GOT3 (cell line): ENCODE measurements around the gene UNCX.

Experiments
- DNase-seq: peaks from one replicate; lab custom pipeline; 2025; ENCODE audit warnings: mixed read lengths; lab: John Stamatoyannopoulos, UW

The UNCX gene

DNA sequence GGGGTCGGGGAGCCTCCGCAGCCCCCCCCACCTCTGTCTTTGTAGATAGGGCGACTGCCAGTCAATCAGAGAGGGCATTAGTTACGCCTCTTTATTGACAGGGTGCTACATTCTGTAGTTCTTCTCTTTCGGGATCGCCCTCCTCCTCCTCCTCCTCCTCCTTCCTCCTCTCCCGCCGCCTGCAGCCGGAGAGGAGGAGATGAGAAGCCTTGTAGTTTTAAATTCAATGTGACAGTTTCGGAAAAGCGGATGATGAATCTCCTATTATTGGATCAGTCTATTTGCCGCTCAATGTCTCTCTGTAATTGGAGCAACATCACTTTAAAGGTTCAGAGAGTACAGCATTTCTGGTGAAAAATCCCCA, 587 bp upstream of the UNCX start:
- no peak for DNase-seq

DNA sequence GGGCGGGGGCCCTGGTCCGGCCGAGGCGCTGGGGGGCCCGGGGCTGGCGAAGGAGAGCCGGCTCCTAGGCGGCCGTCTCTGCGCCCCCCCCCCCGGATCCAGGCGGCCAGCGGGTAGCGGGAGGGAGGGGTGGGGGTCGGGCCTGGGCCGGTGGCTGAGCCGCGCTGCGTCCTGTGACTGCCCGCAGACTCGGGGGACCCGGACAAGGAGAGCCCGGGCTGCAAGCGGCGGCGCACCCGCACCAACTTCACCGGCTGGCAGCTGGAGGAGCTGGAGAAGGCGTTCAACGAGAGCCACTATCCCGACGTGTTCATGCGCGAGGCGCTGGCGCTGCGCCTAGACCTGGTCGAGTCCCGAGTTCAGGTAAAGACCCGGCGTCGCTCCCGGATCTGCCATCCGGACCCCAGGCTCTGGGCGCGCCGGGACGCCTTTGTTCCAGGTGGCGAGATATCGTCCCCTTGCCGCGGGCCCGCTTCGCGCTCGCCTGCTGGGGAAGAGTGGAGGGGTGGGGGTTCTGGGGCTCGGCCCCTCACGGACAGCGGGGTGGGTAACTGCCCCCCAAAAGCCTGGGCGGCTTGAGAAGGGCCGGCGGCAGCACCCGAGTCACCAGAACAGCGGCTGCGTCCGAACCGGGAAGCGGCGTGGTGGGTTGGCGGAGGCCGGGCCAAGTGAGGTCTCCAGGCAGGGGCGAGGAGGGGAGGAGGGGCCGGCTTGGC, 819 bp downstream of the UNCX start:
- DNase-seq, result no peak

DNA sequence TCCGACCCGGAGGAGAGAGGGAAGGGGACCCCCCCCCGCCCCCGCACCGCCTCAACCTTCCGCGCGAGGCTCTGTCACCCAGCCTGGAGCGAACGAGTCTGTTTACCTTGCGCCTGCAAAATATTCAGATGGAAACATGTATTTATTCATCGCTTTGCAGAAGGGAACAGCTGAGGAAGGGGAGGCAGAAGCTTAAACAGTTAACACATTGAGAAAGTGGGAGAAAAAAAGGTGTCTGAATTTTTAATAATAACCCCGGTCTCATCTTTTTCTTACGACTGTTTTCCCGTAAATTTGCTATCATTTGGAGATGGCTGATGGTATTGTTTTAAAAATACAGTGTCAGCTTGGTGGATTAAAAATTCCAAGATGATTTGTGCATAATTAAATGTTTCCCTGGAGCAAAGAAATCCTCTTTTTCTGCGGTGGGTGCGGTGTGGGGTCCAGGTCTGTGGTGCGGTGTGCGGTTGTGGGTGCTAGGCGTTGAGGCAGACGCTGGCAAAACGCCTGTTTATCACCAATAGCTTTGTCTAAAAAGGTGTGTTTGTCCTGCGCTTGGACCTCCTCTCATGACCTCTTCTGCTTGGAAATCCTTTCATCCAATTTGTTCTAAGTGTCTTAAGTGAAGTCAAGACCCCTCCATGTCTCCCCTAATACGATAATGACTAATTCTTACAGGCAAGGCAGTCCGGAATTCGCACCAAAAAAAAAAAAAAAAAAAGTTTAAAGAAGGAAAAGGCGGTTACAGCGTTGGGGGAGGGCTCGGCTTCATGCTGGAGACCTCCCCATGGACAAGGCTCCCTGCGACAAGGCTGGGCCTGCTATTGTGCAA, 1.6 kb downstream of the UNCX start:
- no peak for DNase-seq

DNA sequence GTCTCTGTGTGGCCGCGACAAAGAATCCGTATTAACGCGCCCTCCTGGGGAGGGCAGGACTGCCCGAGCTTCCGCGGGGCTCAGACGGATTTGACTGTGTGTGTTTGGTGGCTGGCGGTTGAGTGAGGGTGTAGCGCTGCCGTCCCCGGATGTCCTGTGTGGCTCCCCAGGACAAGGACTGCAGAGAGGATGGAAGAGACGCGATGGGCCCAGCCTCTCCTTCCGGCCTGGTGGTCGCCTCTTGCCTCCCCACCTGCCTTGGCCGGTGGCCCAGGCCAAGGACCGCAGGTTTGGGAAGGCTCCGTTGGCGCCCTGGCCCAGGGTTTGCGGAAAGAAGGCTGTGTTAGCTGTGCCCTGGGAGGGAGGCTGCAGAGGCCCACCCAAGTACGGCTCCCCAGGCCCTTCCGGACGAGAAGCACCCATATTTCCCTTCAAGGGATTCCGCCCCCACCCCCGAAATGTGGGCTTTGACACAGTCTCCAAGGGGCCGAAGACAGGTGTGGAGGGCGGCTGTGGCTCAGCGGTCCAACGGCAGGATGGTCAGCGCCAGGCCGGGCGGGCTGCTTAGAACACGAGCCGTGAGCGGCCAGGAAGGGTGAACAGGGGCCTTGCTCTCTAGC, 2.3 kb downstream of the UNCX start:
- DNase-seq, result no peak

DNA sequence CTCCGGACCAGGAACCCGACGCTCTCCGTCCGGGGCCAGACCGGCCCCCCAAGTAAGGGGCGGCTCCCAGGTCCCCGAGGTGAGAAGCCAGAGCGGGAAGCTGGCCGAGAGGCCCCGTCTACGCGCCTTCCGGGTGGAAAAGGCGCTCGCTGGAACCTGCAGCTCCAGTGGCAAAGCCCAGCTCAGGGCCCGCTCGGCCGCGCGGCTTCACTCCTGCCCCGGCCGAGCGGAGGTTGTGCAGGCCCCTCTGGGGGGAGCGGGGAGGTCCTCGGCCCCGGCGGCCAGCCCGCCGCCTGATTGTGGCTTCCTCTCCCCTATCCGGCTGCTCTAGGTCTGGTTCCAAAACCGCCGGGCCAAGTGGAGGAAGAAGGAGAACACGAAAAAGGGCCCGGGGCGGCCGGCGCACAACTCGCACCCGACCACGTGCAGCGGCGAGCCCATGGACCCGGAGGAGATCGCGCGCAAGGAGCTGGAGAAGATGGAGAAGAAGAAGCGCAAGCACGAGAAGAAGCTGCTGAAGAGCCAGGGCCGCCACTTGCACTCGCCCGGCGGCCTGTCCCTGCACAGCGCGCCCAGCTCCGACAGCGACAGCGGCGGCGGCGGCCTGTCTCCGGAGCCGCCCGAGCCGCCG, 2.9 kb downstream of the UNCX start:
- DNase-seq, result no peak

DNA sequence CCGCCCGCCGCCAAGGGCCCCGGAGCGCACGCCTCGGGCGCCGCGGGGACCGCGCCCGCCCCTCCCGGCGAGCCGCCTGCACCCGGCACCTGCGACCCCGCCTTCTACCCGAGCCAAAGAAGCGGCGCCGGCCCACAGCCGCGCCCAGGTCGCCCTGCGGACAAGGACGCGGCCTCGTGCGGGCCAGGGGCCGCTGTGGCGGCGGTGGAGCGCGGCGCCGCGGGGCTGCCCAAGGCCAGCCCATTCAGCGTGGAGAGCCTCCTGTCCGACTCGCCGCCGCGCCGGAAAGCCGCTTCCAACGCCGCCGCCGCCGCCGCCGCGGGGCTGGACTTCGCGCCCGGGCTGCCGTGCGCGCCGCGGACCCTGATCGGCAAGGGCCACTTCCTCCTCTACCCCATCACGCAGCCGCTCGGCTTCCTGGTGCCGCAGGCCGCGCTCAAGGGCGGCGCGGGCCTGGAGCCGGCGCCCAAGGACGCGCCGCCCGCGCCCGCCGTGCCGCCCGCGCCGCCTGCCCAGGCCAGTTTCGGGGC, 3.5 kb downstream of the UNCX start:
- no peak for DNase-seq

DNA sequence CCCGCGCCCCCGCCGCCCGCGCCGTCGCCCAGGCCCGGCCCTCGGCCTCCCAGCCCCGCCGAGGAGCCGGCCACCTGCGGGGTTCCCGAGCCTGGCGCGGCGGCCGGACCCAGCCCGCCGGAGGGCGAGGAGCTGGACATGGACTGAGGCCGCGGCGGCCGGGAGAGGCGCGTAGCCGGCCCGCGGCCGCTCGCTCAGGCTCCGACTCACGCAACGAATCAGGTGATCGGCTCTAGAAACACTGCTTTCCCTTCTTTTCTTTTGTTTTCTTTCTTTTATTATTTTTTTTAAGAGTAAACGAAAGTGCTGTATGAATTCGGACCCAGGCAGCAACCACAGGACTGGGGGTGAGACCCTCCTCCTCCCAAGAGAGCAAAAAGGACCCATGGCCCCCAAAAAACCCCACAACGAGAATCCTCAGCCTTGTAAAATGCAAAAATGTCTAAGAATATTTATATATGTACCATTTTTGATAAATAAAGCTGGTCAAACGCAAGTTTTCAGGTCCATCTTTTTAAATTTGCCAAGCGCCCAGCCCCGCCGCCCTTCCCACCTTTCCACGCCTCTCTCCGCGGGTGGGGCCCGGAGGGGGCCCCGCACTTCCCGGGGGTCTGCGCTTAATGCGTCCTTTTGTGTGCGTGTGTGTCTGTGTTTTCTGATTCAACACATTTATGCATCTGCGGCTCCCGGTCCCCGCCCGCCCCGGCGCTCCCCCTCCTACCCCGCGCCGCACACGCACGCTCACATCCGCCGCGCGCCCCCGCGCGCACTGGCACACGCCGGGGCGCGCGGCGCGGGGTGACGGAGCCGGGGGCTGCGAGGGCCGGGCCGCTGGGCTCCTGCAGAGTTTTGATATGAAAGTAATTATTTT, 4.4 kb downstream of the UNCX start:
- no peak for DNase-seq

DNA sequence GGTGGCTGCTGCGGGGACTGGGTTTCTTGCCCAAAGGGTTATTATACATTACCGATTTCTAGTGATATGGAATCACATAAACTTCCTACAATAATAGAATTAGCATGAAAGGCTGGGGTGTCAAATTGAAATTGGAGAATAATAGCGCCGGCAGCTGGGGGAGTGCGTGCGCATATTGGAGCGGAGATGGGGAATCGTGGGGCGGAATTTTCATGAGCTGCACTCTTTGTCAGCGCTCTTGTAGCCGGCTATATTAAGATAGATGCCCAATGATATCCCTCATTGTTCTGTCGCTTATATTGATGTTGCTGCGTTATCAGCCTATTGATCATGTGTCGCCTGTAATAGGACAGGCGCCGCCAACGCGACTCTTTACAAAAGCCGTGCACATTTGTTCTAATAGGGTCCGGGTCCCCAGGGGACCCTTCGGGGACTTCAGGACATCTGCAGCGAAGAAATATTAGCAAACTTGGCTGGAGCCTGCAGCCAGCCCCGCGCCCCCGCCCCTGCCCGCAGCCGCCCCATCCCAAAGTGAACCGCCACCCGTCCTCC, 5.1 kb downstream of the UNCX start:
- DNase-seq, result no peak

DNA sequence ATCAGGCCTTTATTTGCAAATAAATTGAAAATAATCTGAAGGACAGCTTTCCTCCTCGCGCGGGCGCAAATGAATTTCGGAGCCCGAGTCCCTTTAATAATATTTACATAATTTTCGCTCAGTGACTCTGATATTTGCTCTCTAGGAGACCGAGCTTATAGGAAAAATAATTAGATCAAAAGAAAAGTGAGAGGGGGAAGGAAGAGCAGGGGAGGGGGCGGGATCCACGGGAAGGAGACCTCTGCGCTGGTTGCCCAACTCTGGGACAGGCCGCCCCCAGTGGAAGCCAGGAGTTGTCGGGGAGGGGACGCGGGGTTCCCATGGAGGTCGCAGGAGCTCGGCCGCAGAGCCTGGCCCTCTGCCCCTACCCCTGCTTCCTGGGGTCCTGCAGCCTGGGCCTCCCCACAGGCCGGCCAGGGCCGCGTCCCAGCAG, 5.8 kb downstream of the UNCX start:
- DNase-seq, result no peak

DNA sequence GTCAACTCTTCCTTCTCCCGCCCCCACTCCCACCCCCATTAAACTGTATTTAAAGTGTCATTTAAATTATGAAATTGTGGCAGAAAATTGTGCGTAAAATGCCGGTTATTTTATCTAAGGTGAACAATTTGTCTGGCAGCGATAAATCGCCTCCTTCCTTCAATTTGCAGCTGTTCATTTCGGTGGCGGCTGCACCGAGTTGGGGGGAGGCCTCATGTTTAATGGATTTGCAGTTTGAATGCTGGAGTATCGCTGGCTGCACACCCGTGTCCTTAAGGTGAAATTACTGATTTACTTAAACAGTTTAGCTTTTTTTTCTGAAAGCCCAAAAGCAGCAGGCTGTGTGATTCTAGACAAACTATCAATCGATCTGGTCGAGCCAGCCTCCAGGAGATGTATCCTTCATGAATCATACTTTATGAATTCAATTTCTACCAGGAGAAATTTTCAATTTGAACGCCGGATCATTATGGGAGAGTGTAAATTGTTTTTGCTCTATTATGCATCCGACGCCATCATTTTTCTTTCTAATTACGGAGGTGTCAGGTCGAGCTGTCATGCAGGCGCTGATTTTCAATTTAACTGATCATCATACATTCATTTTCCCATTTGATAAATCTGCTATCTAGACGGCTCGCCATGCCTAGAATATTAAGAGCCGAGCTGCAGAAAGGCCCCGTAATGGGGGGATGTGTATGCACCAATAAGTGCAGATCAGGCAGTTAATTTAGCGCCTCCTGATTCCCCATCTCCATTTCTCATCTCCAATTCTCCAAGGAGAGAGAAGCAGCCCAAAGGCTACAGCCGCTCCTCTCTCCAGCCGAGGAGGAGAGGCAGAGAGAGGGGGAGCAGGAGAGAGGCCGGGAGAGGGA, 6.5 kb downstream of the UNCX start:
- no peak for DNase-seq

DNA sequence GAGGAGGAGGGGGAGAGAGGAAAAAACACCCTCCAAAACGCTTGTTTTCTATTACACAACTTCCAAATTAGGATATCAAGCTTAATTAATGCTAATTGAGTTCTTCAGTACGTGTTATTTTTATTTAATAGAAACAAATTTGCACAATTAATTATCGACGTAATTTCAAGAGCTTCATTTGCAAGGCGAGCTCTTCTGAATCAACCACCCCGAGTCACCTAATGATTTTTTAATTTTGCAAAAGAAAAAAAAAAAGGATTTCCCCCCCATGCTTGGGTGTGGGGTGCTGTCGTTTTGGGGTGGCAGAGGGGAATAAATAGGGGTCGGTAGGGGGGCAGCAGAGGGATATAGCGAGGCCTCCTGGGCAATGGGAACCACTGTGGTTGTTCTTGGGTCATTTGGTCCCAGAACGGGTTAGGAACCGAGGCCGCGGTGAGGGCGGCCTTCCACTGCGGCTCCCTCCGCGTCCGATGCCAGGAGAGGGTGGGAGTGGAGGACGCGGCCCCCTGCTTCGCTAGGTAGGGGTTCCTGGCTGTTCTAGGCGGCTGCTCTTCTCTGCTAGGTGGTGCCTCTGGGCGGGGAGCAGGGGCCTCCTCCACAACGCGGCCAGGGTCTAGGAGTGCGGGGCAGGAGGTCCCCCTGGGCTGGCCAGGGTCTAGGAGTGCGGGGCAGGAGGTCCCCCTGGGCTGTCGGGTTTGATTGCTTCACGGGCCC, 7.3 kb downstream of the UNCX start:
- DNase-seq, result no peak

DNA sequence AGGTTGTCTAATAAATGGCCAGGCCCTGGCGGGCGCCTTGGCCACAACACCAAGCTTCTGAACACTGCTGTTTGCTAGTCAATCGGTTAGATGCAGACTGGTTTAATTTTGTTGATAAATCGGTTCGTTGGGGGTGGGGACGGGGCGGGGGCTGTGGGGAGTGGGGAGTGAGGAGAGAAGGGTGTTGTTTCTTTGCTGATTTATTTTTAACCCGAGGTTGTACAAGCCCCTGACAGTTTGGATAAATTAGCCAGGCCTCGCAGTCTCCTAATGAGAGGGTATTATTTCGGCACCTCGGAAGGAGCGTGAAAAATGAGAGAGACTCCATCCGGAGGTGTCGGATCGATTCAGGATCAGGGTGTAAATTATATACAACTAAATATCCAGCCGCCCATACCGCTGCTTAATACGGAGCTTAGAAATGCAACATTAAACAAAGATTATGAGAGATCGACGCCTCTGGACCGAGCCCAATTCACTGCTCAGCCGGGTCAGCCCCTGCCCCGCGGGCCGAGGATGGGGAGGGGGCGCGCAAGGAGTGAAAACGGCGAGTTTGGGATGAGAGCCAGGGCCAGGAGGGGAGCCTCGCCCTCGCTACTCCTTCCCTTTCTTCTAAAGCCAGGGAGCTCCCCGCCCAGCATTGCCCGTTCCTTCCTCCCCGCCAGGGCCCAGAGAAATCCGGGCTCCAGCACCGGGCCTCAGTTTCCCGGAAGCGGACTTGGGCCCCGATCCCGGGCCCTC, 8.0 kb downstream of the UNCX start:
- DNase-seq, result no peak

DNA sequence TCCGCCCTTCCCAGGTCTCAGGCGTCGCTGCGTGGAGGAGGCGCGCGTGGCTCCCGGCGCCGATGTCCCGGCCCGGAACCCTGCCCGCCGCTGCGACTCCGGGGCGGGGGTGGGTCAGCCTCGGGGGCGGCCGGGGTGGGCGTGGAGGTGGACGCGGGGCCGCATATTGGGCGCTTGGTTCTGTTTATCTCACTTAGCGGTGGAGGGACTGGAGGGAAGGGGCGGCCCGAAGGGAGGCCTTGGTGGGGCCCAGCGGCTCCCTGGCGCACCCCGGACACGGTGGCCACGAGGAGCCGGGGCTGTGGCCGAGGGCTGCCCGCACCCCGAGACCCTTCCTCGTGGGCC, 8.6 kb downstream of the UNCX start:
- DNase-seq, result no peak

DNA sequence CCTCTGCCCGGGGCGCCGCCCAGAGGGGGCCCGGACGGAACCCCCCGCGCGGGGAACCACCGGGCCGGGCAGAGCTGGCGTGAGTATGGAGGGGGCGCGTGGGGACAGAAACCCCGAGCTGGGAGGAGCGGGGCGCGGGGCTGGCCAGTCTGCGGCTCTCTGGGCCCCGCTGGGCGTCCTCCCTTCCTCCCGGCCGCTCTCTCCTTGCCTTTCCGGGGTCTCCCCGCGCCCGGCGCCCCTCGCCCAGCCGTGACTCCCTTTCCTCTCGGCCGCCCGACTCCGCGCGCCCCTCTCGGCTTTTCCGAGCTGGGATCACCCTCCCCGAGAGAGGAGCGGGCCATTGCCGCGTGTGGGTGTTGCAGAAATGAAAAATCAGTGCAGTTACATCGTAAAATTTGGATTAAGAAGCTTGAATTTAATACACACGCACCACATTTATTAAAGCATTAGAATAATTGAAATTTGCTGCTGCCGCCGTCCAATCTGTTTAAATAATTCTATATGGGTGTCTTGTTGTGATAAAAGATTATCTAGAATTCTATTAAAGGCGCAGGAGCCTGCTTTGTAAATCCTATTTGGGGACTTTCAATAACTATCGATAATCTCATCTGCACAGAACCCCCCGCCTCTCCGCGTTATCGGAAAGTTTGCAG, 9.1 kb downstream of the UNCX start:
- no peak for DNase-seq

DNA sequence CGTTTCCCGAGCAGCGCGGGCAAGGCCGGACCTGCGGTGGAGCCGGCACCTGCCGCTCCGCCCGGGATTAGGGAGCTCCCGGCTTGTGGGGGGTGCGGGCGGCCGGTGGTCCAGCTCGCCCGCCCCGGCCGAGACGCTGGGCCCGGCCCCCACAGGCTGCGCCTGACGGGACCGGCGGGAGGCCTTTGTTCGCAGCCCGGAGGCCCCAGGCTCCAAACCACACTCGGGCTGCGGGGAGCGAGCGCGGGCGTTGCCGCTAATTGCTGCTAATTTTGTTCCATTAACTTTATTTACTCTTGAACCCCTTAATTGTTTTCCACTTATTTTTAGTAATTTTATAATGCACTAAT, 9.6 kb downstream of the UNCX start:
- no peak for DNase-seq

DNA sequence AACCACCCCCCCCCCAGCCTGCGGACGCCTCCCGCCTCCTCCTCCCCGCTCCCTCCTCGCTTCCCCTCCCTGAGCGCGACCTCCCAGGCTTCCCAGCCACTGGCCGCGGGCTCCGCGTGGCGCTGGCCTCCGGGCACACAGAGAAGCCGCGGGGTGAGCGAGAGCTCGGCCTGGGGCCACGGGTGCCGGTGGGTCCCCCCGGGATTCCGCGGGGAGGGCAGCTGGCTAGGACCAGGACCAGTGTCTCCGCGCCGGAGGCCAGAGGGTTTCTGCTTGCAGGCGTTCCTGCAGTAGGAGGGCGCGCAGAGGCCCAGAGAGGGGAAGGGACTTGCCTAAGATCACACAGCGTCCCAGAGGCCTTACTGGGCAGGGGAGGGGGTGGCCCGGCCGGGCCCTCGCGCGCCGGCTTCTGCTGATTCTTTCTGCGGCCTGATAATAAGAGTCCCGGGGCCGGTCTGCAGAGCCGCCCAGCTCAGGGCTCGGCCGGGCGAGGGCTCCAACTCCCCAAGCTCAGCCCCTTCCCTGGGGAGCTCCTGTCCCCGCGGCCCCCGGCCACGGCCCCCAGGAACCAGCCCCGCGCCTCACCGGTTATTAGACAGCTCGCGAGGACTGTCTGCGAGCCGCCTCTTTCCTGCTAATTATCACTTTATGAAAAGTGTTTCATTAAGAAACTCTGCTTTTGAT, 10.1 kb downstream of the UNCX start:
- DNase-seq, result no peak

DNA sequence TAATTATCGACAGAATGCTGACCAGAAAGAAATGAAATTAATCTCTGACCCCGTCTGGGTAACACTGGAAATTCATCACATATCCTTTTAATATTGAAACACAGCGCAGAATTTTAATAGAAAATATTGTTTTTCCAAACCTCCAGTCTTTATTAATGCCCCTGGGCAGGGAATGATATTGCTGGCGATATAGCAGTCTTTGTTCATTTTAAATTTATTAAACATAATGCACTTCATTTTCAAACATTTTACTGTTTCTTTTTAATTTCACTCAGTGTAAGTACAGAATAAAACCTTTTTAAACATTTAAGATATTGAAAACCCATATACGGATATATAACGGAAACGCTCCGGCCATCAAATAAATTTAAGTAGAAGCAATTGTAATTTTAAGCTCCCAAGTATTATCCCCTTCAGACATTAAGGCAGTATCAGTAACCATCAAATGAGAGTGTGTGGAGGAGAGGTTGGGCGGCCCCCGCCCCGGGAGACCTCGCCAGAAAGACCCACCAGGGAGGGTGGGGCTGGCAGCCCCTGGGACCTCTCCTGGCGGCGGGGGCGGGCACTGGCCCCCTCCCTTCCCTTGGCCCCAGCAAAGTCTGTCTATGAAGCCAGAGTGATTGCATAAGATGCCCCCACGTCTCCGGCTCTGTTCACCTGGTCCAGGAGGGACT, 10.8 kb downstream of the UNCX start:
- DNase-seq, result no peak
